Activated T-helper 1 cell treated with anti-CD3 and anti-CD28 coated beads, Interleukin-2, amount 50 U/mL, for 16 hours (primary cell): ENCODE results near the gene HYI.
"Not testable (repeated sequence)": the region's sequence is repeated elsewhere in the genome, so short reads cannot be mapped to it uniquely, and the experiment has no call there.

Experiments used
- DNase-seq, 2 donors: peaks; one replicate each; pipeline ENCODE4 v3.0.0-alpha.2; 2020; ENCODE audit warnings: low read depth in 1 of 2, low spot score in 1 of 2

The HYI gene, protein sequence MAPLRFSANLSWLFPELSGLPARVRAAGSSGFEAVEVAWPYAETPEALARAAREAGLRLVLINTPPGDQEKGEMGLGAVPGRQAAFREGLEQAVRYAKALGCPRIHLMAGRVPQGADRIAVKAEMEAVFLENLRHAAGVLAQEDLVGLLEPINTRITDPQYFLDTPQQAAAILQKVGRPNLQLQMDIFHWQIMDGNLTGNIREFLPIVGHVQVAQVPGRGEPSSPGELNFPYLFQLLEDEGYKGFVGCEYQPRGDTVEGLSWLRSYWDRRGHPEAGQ

DNA sequence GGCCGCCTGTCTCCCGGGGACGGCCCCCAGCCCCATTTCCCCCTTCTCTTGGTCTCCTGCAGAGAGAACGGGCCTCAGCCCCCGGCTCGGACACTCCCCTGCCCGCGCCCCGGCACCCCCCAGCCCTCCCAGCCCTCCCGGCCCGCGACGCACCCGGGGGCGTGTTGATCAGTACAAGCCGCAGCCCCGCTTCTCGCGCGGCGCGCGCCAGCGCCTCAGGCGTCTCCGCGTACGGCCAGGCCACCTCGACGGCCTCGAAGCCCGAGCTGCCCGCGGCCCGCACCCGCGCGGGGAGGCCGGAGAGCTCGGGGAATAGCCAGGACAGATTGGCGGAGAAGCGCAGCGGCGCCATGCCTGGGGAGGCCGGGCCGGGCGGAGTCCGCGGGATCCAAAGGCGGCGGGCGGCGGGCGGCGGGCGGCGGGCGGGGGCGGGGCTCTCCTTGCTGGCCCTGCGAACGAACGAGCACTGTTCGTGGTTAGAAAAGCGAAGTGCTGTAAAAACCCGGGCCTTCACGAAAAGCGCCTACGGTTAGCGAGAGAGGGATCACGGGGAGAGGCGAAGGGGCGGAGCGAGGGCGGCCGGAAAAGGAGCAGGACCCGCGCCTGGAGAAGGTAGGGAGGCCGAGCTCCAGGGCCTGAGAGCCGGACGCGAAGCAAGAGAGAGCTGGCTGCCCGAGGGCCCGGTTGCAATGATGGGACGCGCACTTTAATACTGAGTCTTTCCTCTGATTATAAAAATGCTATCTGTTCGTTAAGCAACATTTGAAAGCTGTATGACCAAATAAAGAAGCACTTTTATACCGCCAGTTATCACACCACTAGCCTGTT lies at the start of gene HYI:
Gene HYI, minus strand, starts transcription at position 490 of the 828 bp plus-strand sequence. Its CDS starts 138 bp downstream, at position 352.
- peak; percentile 39 to 50 for DNase-seq

DNA sequence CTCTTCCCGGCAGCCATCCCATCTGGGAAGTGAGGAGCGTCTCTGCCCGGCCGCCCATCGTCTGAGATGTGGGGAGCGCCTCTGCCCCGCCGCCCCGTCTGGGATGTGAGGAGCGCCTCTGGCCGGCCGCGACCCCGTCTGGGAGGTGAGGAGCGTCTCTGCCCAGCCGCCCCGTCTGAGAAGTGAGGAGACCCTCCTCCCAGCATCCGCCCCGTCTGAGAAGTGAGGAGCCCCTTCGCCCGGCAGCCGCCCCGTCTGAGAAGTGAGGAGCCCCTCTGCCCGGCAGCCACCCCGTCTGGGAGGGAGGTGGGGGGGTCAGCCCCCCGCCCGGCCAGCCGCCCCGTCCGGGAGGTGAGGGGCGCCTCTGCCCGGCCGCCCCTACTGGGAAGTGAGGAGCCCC lies 48.1 kb upstream of the HYI start:
- DNase-seq = not testable (repeated sequence)

DNA sequence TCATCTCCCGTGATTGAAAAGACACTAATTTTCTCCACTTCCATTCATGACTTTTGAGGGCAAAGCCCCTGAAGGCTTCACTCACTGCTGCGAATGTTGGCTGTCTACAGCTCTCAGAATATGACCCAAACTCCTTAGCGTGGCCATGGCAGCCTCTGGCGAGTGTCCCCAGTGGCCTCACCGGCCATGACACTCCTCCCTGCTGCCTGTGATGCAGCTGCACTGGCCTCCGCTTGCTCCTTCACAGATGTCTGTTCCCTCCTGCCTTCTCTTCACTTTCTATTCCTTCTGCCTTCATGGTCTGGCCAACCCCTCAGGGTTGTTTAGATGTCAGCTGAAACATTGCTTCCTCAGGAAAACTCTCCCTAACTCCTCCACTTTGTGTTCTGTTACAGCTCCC lies 46.2 kb upstream of the HYI start:
- DNase-seq = no peak

DNA sequence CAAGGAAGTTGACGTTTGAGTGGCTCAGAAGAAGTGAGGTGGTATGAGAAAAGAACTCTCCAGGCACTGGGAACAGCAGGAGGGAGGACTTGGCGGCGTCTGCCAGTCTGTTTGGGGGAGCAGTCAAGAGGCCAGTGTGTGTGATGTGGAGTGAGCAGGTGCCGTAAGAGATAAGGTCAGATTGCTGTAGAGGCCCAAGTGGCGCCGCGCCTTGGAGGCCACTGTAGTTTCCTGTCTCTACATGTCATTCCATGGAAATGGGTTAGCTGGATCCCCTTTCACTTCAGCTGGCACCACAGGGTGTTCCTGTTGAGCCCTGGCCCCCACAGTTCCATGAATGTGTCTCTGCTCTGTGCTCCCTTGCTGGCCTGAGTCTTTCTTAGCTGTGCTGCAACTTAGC lies 41.5 kb upstream of the HYI start:
- DNase-seq = no peak

DNA sequence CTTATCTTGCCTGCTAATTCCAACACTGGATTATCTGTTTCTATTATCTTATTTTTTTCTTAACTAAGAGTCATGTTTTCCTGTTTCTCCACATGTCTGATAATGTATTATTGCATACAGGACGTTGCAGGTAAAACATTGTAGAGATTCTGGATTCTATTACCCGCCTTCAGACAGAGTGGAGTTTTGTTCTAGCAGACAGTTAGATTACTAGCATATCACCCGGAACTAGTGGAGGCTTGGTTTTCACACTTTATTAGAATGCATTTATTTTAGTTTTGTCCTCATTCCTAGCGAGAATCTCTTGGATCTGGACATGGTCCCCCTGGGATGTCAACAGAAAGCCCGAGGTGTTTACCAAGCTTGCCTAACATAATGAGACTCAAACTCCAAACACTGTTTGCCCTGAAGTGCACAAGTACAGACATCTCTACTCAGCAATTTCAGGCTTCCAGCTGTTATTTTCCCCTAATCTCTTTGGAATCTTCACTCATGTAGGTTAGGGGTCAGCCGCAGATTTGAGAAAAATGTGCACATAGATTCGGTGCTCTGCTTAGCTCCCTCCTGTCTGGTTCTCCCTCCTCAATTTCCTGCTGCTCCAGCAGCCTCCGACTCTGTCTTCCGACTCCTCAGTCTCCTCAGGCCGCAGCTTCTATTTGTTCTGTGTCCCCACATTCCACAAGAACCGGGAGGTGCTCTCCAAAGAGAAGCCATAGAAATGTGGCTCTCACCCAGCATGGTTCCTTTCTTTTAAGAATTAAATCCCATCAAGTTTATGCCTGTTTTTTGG lies 40.1 kb upstream of the HYI start:
- no peak for DNase-seq

DNA sequence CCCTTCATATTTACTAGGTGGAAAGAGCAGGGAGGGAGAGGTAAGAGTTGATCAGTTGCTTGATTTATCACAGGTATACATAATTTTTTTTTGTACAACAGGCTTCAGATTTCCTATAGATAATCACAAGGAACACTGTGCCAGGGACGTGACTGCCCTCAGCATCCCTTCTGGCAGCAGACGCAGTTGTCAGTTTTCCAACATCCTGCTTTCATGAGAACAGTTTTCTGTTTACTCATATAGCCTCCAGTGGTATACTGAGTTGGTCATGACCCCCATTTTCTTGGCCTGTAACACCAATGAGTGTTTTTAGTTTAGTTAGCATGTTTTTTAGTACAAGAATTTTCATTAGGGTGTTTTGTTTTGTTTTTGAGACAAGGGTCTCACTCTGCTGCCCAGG lies 39.1 kb upstream of the HYI start:
- no peak for DNase-seq

DNA sequence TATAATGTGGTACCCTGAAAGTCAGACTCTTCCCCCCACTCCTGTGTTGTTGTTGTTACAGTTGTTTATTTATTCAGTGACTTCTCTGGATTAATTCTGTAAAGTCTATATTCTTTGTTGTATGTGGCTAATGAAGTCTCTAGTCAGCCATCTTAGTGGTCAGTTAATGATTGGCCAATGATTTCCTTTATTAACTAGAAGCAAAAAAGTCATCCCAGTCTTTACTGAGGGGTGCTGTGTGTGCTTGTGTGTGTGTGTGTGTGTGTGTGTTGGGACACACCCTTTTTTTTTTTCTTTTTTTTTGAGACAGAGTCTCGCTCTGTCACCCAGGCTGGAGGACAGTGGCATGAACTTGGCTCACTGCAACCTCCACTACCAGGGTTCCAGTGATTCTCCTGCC lies 37.3 kb upstream of the HYI start:
- DNase-seq = no peak

DNA sequence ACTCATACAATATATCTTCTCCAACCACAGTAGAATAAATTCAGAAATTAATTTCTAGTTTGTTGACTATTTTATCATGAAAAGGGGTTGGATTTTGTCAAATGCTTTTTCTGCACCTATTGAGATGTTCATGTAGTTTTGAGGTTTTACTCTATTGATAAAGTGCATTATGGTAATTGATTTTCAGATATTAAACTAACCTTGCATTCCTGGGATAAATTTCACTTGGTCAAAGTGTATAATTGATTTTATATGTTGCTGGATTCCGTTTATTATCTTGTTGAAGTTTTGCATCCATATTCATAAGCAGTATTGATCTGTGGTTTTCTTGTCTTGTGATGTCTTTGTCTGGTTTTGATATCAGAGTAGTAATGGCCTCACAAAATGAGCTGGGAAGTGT lies 34.4 kb upstream of the HYI start:
- no peak for DNase-seq

DNA sequence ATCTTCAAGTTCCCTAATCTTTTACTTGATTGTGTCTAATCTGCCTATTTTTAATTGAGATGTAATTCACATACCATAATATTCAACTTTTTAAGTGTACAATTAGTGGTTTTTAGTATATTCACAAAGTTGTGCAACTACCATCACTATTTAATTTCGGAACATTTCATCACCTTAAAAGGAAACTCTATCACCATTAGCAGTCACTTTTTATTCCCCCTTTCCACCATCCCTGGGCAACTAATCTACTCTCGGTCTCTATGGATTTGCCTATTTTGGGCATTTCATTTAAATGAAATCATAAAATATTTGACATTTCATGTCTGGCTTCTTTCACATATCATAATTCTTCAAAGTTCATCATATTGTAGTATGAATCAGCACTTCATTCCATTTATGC lies 30.6 kb upstream of the HYI start:
- no peak for DNase-seq

DNA sequence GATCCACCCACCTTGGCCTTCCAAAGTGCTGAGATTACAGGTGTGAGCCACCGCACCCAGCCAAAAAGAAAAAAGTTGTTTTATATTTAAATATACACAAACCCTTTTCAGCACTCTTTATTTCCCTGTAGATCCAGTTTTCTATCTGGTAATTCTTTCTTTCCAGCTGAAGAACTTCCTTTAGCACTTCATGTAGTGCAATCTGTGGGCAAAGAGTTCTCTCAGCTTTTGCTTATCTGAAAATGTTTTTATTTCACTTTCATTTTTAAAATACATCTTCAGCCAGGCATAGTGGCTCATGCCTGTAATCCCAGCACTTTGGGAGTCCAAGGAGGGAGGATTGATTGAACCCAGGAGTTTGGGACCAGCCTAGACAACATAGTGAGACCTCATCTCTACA lies 28.5 kb upstream of the HYI start:
- no peak for DNase-seq

DNA sequence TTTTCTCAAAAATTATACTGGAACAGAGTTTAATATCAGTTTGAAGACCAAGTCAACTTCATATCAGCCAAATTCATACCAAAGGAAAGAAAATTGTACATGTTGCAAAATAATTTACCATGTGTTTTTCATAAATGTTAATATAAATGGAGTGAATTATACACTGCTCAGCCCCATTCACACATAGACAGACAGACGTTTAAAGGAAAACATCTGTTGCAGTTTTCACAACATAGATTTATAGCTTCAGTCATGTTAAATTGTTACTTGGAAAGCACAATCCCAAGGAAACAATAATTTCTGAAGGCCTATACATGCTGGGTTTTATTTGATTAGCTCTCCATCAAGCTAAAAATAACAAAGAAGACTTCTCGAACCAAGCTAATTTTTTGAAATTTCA lies 27.8 kb upstream of the HYI start:
- no peak for DNase-seq

DNA sequence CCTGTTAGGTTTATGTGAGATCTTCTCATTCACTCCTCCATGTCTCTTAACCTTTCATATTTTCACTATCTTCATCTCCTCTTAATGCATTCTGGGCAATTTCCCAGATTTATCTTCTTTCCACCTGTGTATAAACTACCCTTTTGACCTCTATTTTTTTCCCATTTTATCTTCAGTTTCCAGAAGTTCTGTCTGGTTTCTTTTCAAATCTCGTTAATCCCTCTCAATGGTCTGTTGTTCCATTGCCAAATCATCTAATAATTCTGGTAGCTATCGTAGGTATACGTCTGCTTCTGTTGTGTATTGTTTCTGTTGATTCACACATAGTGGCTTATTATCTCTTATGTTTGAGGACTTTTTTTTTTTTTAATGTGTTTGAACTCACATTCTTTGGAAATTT lies 25.7 kb upstream of the HYI start:
- no peak for DNase-seq

DNA sequence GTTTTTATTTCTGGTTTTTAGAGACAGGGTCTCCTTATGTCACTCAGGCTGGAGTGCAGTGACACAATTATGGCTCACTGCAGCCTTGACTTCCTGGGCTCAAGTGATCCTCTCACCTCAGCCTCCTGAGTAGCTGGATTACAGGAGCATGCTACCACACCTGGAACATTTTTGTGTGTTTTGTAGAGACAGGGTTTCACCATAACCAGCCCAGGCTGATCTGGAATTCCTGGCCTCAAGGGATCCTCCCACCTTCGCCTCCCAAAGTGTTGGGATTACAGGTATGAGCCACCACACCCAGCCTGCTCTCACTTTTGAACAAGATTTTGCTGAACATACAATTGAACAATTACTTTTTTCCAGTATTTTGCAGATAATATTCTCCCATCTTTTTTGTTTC lies 24.0 kb upstream of the HYI start:
- DNase-seq = no peak

DNA sequence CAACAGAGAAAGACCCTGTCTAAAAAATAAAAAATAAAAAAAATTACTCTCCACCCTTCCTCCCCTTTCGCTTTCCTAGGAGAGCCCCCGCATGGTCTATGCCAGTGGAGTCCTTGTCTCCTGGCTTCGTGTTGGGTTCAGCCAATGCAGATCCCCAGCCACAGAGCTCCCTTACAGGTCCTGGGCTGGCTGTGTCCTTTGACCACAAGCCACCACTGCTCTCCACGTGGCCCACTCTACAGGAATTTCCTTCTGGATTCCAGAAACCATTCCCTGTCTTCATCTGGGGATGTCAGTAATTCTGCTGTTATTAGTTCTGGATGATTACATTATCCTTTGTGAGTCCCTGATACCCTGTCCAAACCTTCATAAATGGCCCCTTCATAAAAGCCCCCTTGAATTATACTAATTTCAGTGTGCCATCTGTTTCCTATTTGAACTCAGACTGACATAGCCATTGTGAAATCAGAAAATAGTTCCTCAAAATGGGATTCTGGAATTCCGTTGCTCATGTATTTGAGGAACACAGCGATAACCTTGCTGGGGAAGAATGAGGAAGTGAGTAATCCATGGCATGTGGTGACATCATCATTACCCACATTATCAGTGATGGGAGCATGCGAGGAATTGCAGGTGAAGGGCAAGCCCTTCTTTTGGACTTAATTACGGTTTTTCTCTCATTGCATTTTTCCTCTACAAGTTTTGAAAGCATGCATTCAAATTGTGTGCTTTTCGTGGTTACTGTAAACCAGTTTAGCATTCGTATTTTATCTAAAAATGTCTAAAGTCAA lies 22.1 kb upstream of the HYI start:
- DNase-seq = not testable (repeated sequence)

DNA sequence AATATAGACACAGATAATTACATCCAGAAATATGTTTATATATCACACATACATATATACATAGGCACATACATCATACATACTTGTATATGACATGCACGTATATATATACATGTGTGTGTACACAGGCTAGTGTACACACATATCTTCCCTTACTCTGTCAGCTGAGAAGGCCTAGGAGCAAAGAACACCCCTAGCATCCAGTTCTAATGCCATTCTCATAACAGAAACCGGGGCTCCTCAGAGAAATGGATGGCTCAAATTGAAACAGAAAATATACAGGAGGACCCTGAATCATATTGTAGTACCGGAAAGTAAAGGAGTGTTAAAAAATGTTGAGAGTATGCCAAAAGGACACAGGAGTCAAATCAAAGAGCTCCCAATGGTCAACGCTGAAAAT lies 19.7 kb upstream of the HYI start:
- DNase-seq = no peak

DNA sequence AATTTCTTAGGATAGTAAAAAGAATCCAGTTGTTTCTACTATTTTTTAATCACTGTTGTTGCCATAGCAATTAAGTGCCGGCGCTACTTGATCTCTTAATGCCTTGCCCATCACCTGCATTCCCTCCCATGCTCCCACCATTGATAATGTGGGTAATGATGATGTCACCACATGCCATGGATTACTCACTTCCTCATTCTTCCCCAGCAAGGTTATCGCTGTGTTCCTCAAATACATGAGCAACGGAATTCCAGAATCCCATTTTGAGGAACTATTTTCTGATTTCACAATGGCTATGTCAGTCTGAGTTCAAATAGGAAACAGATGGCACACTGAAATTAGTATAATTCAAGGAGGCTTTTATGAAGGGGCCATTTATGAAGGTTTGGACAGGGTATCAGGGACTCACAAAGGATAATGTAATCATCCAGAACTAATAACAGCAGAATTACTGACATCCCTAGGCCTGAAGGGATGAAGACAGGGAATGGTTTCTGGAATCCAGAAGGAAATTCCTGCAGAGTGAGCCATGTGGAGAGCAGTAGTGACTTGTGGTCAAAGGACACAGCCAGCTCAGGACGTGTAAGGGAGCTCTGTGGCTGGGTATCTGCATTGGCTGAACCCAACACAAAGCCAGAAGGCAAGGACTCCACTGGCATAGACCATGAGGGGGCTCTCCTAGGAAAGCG lies 18.9 kb upstream of the HYI start:
- not testable (repeated sequence) for DNase-seq

DNA sequence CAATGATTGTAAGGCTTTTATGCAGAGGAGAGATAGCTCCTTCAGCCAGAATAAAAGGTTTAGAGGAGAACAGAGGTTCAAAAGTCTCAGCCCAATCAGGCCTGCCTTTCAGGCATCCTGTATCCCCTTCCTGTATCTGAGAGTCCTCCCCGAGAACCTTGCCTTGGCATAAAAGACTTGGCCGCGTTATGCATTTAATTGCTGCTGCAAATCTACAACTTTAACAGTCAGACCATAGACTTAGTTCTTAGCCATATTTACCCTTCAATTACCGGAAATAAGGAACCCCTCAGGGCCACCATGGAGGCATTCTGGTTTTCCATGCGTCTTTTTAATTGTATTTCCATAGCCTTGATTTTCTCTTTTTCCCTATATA lies 18.3 kb upstream of the HYI start:
- no peak for DNase-seq

DNA sequence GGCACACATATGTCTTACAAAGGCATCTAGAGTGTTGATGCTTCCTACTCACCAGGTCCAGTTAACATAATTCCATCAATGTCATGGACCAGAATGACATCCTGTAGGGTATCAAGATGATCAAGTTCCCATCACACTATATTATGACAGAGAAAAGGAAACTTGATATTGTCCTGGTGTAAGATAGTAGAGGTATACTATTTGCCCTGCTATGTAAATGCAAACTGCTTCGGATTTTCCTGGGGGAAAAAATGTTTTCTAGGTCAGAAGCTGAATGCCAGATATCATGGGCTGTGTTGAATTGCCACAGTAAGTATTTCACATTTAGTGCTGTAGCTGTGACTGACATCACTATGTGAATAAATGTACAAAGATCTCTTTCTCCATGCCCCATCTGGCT lies 16.2 kb upstream of the HYI start:
- DNase-seq = no peak

DNA sequence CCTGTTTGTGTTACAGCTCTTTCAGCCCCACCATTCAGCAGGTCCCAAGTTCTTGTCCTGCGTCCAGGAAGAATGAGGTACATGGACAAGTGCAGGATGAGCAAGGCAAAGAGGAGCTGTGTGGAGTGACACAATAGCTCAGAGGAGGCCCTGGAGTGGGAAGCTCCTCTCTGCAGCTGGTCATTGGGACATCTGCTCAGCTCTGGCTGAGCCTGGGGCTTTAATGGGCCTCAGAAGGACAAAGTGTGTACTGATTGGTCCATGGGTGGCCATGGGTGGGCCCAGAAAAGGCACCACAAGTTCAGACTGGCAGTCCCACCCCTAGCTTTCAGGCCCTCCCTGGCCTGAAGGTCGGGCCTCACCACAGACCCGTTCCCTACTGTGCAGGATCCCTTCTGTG lies 14.7 kb upstream of the HYI start:
- DNase-seq = no peak

DNA sequence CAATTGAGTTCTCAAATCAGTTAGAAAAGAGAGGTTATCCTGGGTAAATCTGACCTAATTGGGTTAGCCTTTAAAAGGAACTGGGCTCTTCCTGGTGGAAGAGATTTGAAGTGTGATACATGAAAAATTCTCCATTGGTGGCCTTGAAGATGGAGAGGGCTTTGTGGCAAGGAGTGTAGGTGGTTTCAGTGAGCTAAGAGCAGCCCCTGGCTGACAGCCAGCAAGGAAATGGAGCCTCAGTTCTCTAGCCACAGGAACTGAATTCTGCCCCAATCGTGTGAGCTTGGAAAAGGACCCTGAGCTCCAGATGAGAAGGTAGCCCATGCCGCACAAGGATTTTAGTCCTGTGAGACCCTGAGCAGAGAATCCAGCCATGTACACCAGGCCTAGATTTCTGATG lies 12.7 kb upstream of the HYI start:
- DNase-seq = no peak
